Common myeloid progenitor, CD34-positive (primary cell): Measurements from ENCODE around the gene ZNF710.

ENCODE experiments used
- CTCF ChIA-PET: fragments of 350-600 bp; sonication (Branson Sonifier 250); formaldehyde crosslinking; loops from one replicate; lab custom pipeline; 2021; ENCODE audit warnings: antibody characterized with exemption; lab: Charles Lee
- POLR2A ChIA-PET: fragments of 350-600 bp; sonication (Branson Sonifier 250); formaldehyde crosslinking; loops from one replicate; lab custom pipeline; 2021; ENCODE audit warnings: antibody characterized with exemption; lab: Charles Lee
- DNase-seq, 3 donors: peaks; one replicate each; pipeline versions ENCODE4 v3.0.0 to v3.0.0-alpha.2; 2013
- H3K27ac ChIP-seq, 2 experiments: 1 replicate in 1 of 2; 2 replicates in 1 of 2; pipeline ENCODE4 v1.7.0; 2013; ENCODE audit warnings: inconsistent platforms in 2 of 2, low read length in 2 of 2, mild to moderate bottlenecking in 2 of 2, low read depth in 1 of 2, moderate library complexity in 1 of 2; ENCODE audit not compliant: severe bottlenecking in 2 of 2, insufficient read depth in 1 of 2, poor library complexity in 1 of 2
- H3K27me3 ChIP-seq, 5 experiments: replicated peaks in 2 of 5; 1 replicate in 3 of 5; 2 replicates in 2 of 5; pipeline versions ENCODE4 v1.6.1 to v1.7.0; 2013; ENCODE audit warnings: low read length in 4 of 5, mild to moderate bottlenecking in 2 of 5, moderate library complexity in 2 of 5, inconsistent platforms in 1 of 5; ENCODE audit not compliant: insufficient read depth in 5 of 5, control insufficient read depth in 4 of 5
- H3K36me3 ChIP-seq, 4 experiments: 1 replicate in 2 of 4; 2 replicates in 2 of 4; pipeline versions ENCODE4 v1.6.1 to v1.7.0; 2013; ENCODE audit warnings: low read length in 3 of 4, control low read depth in 1 of 4, mild to moderate bottlenecking in 1 of 4; ENCODE audit not compliant: control insufficient read depth in 4 of 4, insufficient read depth in 4 of 4
- H3K4me1 ChIP-seq, 4 experiments: 1 replicate in 3 of 4; 2 replicates in 1 of 4; pipeline versions ENCODE4 v1.6.1 to v1.7.1; 2013; ENCODE audit warnings: low read length in 3 of 4, mild to moderate bottlenecking in 3 of 4, control low read depth in 1 of 4, inconsistent platforms in 1 of 4, moderate library complexity in 1 of 4; ENCODE audit not compliant: control insufficient read depth in 4 of 4, insufficient read depth in 4 of 4; ENCODE audit errors: control extremely low read depth in 1 of 4
- H3K4me3 ChIP-seq, 7 experiments: 1 replicate in 4 of 7; 2 replicates in 3 of 7; pipeline versions ENCODE4 v1.5.1 to v1.7.0; 2013; ENCODE audit warnings: mild to moderate bottlenecking in 7 of 7, low read length in 6 of 7, moderate library complexity in 6 of 7, inconsistent platforms in 2 of 7, low read depth in 2 of 7, control low read depth in 1 of 7; ENCODE audit not compliant: insufficient read depth in 4 of 7, control insufficient read depth in 1 of 7; ENCODE audit errors: extremely low read depth in 1 of 7
- H3K9me3 ChIP-seq, 5 experiments: 1 replicate in 4 of 5; 2 replicates in 1 of 5; pipeline versions ENCODE4 v1.6.1 to v1.7.1; 2013; ENCODE audit warnings: low read length in 4 of 5, mild to moderate bottlenecking in 2 of 5, inconsistent platforms in 1 of 5, low read depth in 1 of 5, moderate library complexity in 1 of 5; ENCODE audit not compliant: control insufficient read depth in 4 of 5, insufficient read depth in 2 of 5; ENCODE audit errors: control extremely low read depth in 1 of 5
- WGBS: methylation state at CpG from one replicate; pipeline ENCODE4 v1.1.5; 2013; ENCODE audit not compliant: insufficient coverage; 5-methylcytosine and 5-hydroxymethylcytosine counted together

Gene ZNF710

GRCh38 chr15:90039996-90040395 is 38.9 kb downstream of the ZNF710 start:
- ChIA-PET POLR2A (no interaction called here), CTCF (no interaction called here)
- Histone ChIP-seq H3K27me3 (no peaks in the 10 kb centered on the region), H3K4me1 (peaks cover 18 to 78% (median 48%) of the 10 kb centered on the region in 4 experiments), H3K9me3 (no peaks in the 10 kb centered on the region), H3K4me3 (peak overlapping the region in 1 of 7 experiments; percentile 9), H3K36me3 (peaks cover 0 to 15% (median under 1%) of the 10 kb centered on the region in 4 experiments), H3K27ac (no peak overlapping the region)
- DNase-seq, result no peak
- WGBS, result 64% methylated on average over 5 of the region's 5 CpGs

- Histone ChIP-seq H3K27ac (no peak overlapping the region), H3K4me3 (peak overlapping the region in 1 of 7 experiments; percentile 9), H3K9me3 (no peaks in the 10 kb centered on the region), H3K27me3 (no peaks in the 10 kb centered on the region), H3K36me3 (peaks cover 0 to 19% (median under 1%) of the 10 kb centered on the region in 4 experiments), H3K4me1 (peaks cover 17 to 77% (median 43%) of the 10 kb centered on the region in 4 experiments)
- WGBS, result 55% methylated on average over 5 of the region's 6 CpGs
- POLR2A ChIA-PET, result no interaction called here
- DNase-seq, result peak in 2 of 3 donors; percentile 40 to 53
- CTCF ChIA-PET, result no interaction called here
Observed at GRCh38 chr15:90040618-90041017, 39.5 kb downstream of the ZNF710 start.

- no peaks in the 10 kb centered on the region for H3K27me3 ChIP-seq
- 97% methylated on average over 8 of the region's 12 CpGs for WGBS
- POLR2A ChIA-PET, result no interaction called here
- H3K4me1 ChIP-seq, result peaks cover 10 to 78% (median 43%) of the 10 kb centered on the region in 4 experiments
- H3K9me3 ChIP-seq, result no peaks in the 10 kb centered on the region
- H3K36me3 ChIP-seq, result peaks cover 0 to 19% (median 0%) of the 10 kb centered on the region in 4 experiments
- no peak for DNase-seq
- CTCF ChIA-PET, result no interaction called here
- no peak overlapping the region for H3K4me3 ChIP-seq
- H3K27ac ChIP-seq, result no peak overlapping the region
Observed at GRCh38 chr15:90042356-90042755, 41.2 kb downstream of the ZNF710 start.

GRCh38 chr15:90042766-90043529 is 41.8 kb downstream of the ZNF710 start:
- no peak overlapping the region for H3K27ac ChIP-seq
- CTCF ChIA-PET, result interaction anchor here (0.5 to 1.2 kb wide), 2 partner anchors 27 to 103 kb away, joined by 3 to 8 read pairs; no protein-coding TSS in a partner anchor
- peaks cover 0 to 19% (median 0%) of the 10 kb centered on the region in 4 experiments for H3K36me3 ChIP-seq
- peaks cover 7 to 78% (median 42%) of the 10 kb centered on the region in 4 experiments for H3K4me1 ChIP-seq
- POLR2A ChIA-PET, result no interaction called here
- WGBS, result 94% methylated on average over 26 of the region's 27 CpGs
- H3K27me3 ChIP-seq, result no peaks in the 10 kb centered on the region
- H3K9me3 ChIP-seq, result no peaks in the 10 kb centered on the region
- H3K4me3 ChIP-seq, result no peak overlapping the region
- DNase-seq, result no peak

- WGBS, result 99% methylated on average over 5 of the region's 5 CpGs
- Histone ChIP-seq H3K36me3 (peaks cover 0 to 19% (median 0%) of the 10 kb centered on the region in 4 experiments), H3K9me3 (no peaks in the 10 kb centered on the region), H3K27me3 (no peaks in the 10 kb centered on the region), H3K4me3 (no peak overlapping the region), H3K4me1 (peaks cover 7 to 78% (median 41%) of the 10 kb centered on the region in 4 experiments), H3K27ac (no peak overlapping the region)
- CTCF ChIA-PET, result interaction anchor here (0.5 to 1.2 kb wide), 2 partner anchors 27 to 104 kb away, joined by 3 to 8 read pairs; no protein-coding TSS in a partner anchor
- POLR2A ChIA-PET, result no interaction called here
- DNase-seq, result no peak
Observed at GRCh38 chr15:90043530-90044010, 42.4 kb downstream of the ZNF710 start.

- Histone ChIP-seq H3K27ac (no peak overlapping the region), H3K4me1 (peaks cover 5 to 79% (median 37%) of the 10 kb centered on the region in 4 experiments), H3K9me3 (no peaks in the 10 kb centered on the region), H3K27me3 (no peaks in the 10 kb centered on the region), H3K4me3 (no peak overlapping the region), H3K36me3 (peaks cover 0 to 19% (median 0%) of the 10 kb centered on the region in 4 experiments)
- DNase-seq, result no peak
- ChIA-PET CTCF (interaction anchor here (0.6 to 1.3 kb wide), 2 partner anchors 22 to 39 kb away, joined by 3 read pairs; no protein-coding TSS in a partner anchor), POLR2A (no interaction called here)
- 98% methylated on average over 13 of the region's 14 CpGs for WGBS
Observed at GRCh38 chr15:90044191-90044590, 43.1 kb downstream of the ZNF710 start.

- Histone ChIP-seq H3K36me3 (peaks cover 0 to 19% (median 0%) of the 10 kb centered on the region in 4 experiments), H3K27ac (no peak overlapping the region), H3K27me3 (no peaks in the 10 kb centered on the region), H3K9me3 (no peaks in the 10 kb centered on the region), H3K4me3 (no peak overlapping the region), H3K4me1 (peaks cover 5 to 77% (median 33%) of the 10 kb centered on the region in 4 experiments)
- CTCF ChIA-PET, result interaction anchor here (0.6 to 1.3 kb wide), 4 partner anchors 12 to 40 kb away, joined by 3 to 5 read pairs (median 3); no protein-coding TSS in a partner anchor
- POLR2A ChIA-PET, result no interaction called here
- WGBS, result 97% methylated on average over 4 of the region's 4 CpGs
- no peak for DNase-seq
Observed at GRCh38 chr15:90044916-90045371, 43.8 kb downstream of the ZNF710 start.
